Measurements from ENCODE around the gene MCFD2. TPM values are rescaled to one million over a fixed set of nuclear protein-coding genes. Genes with fewer than 3 reads are reported as not detected.

The MCFD2 gene
- total RNA-seq, 2 donors from 2014 or later = 111 to 137 TPM

DNA sequence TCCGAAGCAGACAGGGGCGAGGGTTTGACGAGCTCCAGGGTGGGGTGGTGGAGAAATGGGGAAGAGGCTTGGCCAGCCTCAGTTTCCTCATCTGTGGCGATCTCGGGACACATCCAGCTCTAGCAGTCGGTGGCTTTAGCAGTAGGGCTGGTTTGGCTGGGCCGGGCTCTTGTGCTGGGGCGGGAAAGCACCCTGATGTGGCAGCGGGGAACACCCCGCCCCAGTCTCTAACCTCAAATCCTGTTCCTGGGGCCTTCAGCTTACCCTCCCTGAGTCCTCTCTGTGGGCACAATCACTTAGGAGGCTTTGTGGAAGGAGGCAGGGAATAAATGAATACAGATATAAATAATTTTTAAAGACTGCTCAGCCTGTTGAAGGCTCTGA, 26.5 kb upstream of the MCFD2 start:
- intact Hi-C loops (cut with DNase I) = no loop called here
- DNase-seq (ENCODE audit: low spot score) = peak; percentile 87

DNA sequence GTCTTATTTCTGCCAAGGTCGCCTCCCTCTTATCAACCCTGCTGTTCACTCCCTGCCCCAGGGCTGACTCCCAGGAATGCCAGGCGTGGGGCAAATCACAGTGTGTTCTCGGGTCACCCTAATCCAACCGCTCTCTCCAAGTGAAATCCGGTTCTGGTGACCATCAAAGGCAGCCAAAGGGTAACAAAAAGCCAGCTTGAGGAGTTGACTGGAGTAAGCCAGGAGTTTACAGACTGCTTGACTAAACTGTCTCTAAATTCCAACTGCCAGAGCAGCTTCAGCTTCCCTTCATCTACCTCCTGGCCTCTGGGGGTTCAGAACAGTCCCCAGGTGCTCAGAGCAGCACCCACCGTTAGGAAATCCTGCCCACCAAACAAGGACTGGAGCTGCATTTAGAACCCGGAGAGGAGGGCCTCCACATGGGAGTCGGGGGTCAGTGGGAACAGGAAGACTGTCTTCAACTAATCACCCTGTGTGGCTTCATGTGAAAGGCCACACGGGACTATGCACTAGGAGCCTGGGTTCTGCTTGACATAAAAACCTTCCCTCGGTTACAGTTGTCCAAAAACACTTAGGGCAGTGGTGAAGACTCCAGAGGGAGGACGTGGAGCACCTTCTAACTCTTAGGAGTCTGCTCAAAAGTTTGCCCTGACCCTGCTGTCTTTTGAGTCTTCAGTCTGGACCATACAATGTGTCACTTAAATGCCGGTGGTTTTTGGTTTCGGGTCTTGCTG, 24.2 kb upstream of the MCFD2 start:
- DNase-seq (ENCODE audit: low spot score) = no peak
- intact Hi-C loops (cut with DNase I) = no loop called here

DNA sequence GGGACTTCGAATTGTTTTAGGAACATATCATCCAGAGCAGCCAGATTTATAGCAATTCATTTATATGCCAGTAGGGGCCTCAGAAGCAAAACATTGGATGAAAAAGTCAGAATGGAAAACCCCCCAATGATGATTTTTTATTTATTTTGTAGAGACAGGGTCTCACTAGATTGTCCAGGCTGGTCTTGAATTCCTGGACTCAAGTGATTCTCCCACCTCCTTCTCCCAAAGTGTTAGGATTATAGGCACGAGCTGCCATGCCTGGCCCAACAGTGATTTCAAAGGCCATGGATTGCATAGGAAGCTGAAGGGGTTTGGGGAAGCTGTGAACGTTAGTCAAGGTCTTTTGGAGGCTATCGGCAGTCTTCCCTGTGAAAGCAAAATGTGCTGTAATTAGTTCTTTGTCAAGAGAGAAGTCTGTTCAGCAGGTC, 21.9 kb upstream of the MCFD2 start:
- intact Hi-C loops (cut with DNase I) = no loop called here
- DNase-seq (ENCODE audit: low spot score) = no peak

DNA sequence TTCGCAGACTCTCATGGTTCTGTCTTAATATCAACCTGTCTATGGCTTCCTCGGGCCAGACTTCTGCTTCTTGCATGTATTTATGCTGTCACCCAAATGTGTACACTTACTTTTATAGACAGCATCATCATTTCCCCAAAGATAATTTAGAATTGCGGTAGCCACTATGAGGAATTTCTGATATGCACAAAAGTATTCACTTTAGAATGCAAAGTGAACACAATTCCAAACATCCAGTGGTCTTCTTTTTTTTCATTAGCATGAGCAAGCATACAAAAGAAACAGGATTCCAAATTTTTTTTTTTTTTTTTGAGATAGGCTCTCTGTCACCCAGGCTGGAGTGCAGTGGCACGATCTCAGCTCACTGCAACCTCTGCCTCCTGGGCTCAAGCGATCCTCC, 21.0 kb upstream of the MCFD2 start:
- no peak for DNase-seq (ENCODE audit: low spot score)
- intact Hi-C loops (cut with DNase I) = no loop called here

DNA sequence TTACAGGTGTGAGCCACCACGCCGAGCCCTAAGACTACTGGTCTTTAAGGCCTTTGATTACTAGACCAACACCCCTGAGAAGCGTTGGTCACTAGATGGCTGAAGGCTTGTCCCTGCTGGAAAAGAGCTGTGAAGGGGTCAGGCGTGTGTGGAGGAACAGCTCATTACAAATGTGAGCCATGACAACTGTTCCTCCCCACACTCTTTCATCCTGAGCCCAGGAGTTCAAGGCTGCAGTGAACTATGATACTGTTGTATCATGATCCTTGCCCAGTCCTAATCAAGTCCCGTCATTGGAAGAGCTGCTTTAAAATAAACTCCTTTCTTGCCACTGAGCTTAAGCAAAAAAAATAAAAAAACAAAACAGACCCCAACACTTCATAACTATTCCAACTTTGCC, 19.5 kb upstream of the MCFD2 start:
- intact Hi-C loops (cut with DNase I) = no loop called here
- no peak for DNase-seq (ENCODE audit: low spot score)

DNA sequence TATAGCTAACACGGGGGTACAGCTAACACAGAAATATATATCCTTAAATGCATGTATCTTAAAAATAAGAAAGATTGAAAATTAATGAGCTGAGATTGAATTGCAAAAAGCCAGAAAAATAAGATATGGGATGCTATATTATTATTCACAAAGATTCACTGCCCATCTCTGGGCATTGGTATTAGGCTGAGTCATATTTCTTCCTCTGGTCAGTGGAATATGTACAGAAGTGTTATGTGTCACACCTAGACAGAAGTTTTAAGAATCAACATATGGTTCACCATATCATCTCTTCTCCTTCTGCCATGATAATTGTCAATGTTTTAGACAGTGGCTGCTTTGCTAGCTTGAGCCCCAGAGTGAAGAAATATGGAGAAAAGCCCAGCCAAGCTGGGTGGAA, 14.0 kb upstream of the MCFD2 start:
- DNase-seq (ENCODE audit: low spot score) = no peak
- intact Hi-C loops (cut with DNase I) = no loop called here

DNA sequence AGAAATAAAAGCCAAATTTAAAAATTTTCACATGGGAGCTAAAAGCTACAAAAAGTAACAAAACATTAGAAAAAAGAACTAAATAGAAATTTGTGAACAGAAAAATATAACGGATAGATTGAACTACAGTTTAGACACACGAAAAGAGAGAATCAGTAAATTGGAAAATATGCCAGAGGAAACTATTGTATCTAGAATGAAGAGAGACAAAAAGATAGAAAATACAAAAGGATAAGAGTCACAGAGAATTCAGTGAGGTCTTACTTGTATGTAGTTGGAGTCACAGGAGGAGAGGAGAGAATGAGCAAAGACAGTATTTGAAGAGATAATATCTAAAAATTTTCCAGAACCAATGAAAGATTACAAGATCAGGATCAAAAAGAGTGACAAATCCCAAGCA, 11.3 kb upstream of the MCFD2 start:
- DNase-seq (ENCODE audit: low spot score) = no peak
- intact Hi-C loops (cut with DNase I) = no loop called here

DNA sequence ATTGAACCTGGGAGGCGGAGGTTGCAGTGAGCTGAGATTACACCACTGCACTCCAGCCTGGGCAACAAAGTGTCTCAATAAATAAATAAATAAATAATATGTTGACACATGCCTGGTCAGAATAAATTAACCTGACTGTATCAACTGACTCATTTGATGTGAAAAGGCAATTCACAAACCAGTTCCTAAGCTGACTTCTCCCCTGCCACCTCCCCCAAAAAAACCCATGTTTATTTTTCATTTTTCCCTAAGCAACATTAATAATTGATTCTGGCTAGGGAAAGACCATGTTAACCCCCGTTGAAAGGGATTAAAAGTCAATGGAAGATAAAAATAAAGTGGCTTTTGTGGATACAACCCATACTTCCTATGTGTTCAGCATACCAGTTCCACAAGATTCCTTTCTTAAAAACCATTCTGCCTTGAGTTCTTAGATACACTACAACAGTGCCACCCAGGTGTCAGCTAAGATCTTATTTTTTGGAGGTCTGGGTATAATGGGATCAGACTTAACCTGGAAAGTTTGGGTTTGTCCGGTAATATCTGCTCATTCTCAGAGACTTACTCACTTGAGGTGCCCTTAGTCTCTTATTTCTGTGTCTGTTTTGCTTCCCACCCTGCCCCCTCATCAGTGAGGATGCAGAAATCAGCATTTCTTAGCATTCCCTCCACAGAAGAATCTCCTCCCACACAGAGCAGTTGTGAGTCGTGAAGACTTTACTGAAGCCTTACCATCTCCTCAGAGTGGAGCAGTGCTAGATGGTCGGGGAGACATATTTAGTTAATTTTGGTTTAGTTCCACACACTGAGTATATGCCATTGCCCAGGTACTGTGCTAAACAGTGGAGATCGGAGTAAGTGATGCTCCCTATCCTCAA, 10.1 kb upstream of the MCFD2 start:
- intact Hi-C loops (cut with DNase I) = no loop called here

DNA sequence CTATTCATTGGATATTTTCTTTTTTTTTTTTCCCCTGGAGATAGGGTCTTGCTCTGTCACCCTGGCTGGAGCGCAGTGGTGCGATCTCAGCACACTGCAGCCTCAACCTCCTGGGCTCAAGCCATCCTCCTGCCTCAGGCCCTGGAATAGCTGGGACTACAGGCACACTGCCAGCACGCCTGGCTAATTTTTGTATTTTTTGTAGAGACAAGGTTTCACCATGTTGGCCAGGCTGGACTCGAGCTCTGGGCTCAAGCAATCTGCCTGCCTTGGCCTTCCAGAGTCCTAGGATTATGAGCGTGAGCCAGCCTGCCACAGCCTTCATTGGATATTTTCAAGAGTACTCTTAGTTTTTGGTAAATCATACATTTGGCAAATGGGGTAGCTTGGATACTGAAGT, 9.0 kb upstream of the MCFD2 start:
- peak; percentile 78 for DNase-seq (ENCODE audit: low spot score)
- intact Hi-C loops (cut with DNase I) = no loop called here

More for the DNA sequence above, 10.1 kb upstream of the MCFD2 start:
- DNase-seq (ENCODE audit: low spot score) = no peak

DNA sequence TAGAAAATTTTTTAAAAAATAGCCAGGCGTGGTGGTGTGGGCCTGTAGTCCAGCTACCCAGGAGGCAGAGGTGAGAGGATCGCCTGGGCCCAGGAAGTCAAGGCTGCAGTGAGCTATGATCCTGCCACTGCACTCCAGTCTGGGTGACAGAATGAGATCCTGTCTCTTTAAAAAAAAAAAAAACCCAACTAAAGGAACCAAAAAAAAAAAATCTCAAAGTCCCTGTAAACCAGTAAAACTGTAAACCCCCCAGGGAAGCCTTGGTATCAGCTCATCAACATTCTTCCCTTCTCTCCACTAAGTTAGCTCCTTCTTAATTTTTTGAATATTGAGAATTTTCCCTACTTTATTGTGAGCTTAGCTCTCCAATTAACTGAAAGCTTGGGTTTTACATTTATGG, 8.4 kb upstream of the MCFD2 start:
- intact Hi-C loops (cut with DNase I) = no loop called here
- no peak for DNase-seq (ENCODE audit: low spot score)

DNA sequence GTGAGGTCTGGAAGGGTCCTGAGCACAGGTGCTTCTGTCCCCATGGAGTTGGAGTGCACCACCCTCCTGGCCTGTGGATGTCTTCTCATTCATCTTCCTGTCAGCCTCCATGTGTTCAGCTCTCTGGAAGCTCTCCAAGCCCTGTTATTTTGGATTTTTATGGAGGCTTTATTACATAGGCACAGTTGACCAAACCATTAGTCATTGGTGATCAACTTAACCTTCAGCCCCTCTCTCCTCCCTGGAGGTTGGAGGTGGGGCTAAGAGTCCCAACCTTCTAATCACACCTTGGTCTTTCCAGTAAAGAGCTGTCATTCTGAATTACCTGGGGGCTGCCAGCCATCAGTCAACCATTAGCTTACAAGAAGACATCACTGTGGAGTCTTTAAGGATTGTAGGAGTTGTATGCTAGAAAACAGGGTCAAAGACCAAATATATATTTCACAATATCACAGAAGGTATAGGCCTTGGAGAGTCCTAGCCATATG, 7.5 kb upstream of the MCFD2 start:
- intact Hi-C loops (cut with DNase I) = no loop called here
- DNase-seq (ENCODE audit: low spot score) = no peak

DNA sequence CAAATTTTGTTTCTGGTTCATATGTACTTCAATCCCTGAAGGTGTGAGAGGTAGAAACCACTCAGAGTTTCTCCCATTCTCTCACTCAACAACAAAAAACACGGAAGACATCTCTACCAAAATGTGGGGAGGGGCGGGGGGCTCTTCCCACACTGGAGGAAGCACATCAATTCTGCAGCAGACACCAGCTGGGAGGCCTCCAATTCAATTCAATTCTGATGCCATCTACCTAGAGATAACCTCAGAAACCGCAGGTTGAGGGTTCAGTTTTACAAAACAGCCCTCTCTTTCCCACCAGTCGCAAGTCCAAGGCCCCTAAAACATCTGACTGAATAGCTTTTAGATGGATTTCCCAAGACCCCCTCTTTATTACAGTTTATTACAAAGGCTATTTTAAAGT, 7.0 kb upstream of the MCFD2 start:
- intact Hi-C loops (cut with DNase I) = no loop called here
- DNase-seq (ENCODE audit: low spot score) = no peak

DNA sequence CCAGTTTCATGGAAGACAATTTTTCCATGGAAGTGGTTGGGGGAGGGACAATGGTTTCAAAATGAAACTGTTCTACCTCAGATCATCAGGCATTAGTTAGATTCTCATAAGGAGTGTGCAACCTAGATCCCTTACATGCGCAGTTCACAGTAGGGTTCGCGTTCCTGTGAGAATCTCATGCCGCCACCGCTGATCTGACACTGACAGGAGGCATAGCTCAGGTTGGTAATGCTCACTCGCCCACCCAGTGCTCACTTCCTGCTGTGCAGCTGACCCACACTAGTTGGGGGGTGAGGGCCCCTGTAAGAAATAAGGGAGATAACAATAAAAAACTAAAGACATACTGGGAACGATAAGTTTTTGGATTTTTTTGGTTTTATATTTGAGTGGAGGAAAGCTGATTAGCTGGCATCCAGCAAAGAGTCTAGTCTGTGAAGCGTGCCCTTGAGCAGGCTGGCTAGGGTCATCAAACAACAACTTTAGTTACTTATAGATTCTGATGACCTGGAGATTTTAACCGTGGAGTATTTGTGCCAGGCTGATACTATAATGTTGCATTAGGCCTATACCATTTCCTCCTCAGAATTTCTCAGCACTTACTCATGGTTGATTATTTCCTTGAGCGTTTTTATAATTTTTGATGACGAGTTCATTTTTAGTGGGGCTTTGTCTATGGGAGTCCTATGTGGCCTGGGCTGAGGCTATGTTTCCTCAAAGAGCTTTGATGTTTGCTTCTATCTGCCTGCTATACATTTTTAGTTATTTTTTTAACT, 6.3 kb upstream of the MCFD2 start:
- intact Hi-C loops (cut with DNase I) = no loop called here
- no peak for DNase-seq (ENCODE audit: low spot score)

DNA sequence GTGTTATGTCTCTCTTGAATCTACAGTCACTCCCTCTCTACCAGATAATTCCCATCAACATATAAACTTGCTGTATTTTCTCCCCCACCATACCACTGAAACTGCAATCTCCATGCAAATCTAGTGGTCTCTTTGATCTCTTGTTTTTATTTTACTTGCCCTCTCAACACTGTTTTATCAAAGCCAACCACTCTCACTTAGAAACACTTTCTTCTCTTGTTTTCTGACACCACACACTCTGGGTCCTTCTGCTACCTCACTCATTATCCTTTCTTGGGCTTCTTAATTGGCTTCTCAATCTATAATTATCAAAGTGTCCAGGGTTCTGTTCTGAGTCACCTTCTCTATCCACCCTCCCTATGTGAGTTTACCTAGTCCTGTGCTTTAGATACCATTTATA, 2.0 kb upstream of the MCFD2 start:
- no peak for DNase-seq (ENCODE audit: low spot score)
- intact Hi-C loops (cut with DNase I) = loop anchor here in 1 of 2 donors (10.0 kb wide), 1 partner anchor 407 kb away; no protein-coding TSS in a partner anchor

DNA sequence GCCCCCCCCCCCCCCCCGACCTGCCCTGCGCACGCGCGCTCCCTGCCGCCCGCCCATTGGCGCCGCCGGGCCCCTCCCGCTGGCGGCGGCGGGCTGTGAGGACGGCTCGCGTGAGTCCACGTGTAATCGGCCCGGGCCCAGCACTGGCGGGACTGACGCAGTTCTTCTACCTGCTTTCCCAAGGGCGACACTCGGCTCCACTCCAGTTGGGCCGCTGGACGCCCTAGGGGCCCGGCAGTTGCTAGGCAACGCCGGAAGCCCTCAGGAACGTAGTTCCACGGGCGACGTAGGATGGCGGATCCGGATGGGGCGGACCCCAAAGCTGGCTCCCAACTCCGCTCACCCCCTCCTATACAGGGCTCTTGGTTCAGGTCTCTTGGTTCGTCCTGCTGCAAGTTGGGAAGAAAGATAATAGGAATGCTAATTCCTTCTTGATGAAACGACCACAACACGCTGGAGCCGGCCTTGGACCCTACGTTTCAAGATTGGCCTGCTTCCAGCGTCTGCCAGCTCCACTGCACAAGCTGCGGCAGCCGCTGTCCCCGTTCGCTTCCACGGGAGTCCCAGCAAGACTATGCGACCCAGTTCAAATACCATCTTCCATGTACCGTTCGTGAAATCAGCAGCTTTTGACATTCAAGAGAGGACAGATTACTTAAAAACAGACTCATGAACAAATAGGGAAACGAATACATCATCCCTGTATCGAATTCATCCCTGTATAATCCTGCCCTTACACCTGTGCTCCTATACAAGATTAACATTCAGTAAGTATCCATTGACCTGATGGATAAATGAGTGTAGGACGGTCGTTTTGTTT, 415 bp upstream of the MCFD2 start:
- DNase-seq (ENCODE audit: low spot score) = peak; percentile 97
- intact Hi-C loops (cut with DNase I) = loop anchor here in 1 of 2 donors (10.0 kb wide), 1 partner anchor 409 kb away; no protein-coding TSS in a partner anchor

DNA sequence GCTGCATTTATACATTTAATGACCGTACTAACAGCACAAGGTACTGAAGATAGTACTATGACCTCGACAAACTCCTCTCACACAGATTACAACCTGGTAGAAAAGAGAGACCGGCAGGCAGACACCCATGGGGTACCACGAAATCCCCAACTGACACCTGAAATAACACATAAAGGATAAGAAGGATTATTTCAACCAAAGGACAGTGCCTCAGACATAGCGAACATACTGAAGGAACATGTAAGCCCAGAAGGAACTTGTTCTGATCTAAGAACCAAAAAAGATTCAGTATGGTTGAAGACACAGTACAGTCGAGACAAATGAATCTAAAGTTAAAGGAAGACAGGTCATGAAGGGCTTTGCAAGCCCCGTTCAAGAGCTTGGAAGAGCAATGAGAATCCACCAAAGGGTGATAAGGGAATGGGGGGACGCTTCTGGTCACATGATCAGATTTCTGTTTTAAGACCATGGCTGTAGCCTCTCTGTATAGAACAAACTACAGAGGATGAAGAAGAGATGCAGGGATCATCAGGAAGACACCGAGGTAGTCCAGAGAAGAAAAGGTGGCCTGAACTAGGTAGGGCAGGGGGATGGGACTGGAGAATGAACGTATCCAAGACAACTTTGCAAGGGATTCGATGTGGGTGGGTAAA, 902 bp downstream of the MCFD2 start:
- intact Hi-C loops (cut with DNase I) = loop anchor here in 1 of 2 donors (10.0 kb wide), 1 partner anchor 410 kb away; no protein-coding TSS in a partner anchor
- DNase-seq (ENCODE audit: low spot score) = no peak

DNA sequence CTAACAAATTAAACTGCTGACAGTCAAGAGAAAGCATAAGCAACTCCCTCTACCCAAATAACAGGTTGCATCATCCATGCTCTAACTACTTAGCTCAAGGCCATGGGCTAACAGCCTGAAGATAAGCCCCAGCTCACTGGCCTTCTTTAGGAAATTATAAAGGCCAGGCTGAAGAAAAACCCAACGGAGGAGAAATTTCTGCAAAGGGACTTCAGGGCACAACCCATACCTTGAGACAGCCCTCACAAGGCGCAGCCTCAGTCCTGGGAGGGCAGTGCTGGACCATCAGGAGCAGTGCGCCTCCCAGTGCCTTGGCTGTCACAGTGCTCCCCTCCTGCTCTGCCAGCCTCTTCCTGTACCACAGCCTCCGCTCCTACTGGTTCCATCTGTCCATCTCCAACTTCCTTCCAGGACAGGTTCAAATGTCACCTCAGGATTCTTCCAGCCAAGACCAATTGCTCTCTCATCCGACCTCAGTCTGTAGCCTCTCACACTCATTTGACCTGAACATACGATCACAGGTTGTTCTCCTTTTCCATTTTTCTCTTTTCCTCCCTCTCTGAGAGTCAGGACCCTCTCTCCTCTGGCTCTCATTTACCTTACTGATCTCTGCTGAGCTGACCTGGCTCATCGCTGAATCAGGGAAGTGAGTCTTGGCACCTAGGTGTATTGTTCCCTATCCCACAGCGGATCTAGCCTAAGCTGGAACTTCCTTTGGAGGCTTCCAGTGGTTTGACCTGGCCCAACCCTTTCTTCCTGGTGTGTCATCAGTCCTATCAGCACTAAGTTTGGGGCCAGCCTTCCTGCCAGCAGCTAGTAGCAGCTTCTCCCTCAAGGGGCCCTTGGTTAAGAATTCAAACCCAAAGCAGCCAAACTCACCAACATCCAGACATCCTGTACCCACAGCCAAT, 1.9 kb downstream of the MCFD2 start:
- intact Hi-C loops (cut with DNase I) = loop anchor here in 1 of 2 donors (10.0 kb wide), 1 partner anchor 411 kb away; no protein-coding TSS in a partner anchor
- peak; percentile 62 for DNase-seq (ENCODE audit: low spot score)

Data from posterior vena cava (tissue), 2 donors.